Ramos (cell line): Measurements from ENCODE around the gene SLC6A8.

Experiments
- in situ Hi-C: fragments of 300-500 bp; cut with MboI; formaldehyde crosslinking; loops from one replicate; pipeline ENCODE4 v1.14.3; 2022; ENCODE audit warnings: low sequenced_read_pairs; ENCODE audit not compliant: unreplicated experiment

Gene SLC6A8

DNA sequence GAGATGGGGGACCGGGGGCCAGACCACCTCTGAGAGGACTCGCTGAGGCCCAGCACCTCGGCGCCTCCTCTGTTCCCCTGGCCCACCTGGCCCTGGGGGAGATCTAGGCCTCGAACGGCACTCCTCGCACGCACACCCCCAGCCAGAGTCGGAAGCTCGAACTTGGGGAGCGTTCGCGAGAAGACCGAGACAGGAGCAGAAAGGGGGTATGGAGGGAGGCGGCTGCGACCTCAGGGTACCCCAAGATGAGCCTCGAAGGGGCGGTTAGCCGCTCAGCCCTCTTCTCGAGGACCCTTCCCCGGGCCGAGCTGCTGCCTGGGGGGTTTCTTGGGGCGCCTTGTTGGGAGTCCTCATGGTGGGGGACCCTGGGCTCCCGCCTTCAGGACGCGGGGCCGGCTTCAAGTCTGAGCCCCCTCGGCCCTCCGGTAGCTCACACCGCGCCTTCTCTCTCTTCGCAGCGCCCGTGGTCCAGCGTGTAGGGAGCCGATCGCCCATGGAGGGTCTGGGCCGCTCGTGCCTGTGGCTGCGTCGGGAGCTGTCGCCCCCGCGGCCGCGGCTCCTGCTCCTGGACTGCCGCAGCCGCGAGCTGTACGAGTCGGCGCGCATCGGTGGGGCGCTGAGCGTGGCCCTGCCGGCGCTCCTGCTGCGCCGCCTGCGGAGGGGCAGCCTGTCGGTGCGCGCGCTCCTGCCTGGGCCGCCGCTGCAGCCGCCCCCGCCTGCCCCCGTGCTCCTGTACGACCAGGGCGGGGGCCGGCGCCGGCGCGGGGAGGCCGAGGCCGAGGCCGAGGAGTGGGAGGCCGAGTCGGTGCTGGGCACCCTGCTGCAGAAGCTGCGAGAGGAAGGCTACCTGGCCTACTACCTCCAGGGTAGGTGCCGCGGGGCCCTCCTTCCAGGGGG lies 40.0 kb upstream of the SLC6A8 start:
- in situ Hi-C loops: no loop called here

DNA sequence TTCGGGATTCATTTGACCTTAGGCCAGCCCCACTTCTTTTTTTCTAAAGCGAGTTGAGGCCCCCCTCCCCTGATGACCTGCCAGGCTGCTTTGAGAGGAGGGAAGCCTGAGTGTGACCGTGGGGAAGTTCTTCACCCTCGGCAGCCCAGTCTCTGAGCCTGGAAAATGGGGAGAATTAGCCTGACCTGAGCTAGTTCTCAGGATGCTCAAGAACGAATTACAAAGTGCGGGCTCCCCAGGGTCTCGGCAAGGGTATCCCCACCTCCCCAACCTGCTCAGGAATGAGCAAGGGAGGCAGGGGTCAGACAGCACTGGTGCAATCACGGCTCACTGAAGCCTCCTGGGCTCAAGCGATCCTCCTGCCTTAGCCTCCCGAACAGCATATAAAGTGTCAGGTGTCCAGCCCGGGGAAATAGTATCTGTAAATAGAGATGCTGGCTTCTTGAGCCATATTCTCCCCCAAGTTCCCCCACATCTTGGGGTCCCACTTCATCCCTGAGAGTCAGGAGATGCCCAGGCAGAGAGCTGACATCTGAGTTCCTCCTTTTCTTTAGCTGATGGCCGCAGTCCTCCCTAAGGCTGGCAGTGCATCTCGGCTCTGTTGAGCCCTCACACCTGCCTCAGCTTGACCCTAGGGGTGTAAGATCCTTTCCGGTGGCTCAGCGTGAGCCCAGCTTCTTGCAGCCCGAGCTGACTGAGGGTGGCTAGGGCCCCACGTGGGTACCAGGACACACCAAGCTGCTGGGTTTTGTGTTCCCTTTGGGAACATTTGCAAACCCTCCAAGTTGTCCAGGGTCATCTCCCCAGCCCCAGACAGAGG lies 39.2 kb upstream of the SLC6A8 start:
- in situ Hi-C loops: no loop called here

DNA sequence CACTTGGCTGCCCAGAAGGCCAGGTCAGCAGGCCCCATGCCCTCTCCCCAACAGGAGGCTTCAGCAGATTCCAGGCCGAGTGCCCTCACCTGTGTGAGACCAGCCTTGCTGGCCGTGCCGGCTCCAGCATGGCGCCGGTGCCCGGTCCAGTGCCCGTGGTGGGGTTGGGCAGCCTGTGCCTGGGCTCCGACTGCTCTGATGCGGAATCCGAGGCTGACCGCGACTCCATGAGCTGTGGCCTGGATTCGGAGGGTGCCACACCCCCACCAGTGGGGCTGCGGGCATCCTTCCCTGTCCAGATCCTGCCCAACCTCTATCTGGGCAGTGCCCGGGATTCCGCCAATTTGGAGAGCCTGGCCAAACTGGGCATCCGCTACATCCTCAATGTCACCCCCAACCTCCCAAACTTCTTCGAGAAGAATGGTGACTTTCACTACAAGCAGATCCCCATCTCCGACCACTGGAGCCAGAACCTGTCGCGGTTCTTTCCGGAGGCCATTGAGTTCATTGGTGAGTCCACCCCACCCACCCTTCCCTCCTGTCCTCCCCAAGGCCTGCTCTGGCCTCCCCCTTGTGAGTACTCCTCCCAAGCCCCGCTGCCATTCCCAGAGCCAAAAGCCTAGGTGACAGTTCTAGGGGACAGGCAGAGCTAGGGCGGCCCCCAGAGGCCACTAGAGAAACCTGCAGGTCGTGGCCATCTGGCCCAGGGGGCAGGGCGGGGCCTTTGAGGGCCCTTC lies 38.4 kb upstream of the SLC6A8 start:
- in situ Hi-C loops: no loop called here

DNA sequence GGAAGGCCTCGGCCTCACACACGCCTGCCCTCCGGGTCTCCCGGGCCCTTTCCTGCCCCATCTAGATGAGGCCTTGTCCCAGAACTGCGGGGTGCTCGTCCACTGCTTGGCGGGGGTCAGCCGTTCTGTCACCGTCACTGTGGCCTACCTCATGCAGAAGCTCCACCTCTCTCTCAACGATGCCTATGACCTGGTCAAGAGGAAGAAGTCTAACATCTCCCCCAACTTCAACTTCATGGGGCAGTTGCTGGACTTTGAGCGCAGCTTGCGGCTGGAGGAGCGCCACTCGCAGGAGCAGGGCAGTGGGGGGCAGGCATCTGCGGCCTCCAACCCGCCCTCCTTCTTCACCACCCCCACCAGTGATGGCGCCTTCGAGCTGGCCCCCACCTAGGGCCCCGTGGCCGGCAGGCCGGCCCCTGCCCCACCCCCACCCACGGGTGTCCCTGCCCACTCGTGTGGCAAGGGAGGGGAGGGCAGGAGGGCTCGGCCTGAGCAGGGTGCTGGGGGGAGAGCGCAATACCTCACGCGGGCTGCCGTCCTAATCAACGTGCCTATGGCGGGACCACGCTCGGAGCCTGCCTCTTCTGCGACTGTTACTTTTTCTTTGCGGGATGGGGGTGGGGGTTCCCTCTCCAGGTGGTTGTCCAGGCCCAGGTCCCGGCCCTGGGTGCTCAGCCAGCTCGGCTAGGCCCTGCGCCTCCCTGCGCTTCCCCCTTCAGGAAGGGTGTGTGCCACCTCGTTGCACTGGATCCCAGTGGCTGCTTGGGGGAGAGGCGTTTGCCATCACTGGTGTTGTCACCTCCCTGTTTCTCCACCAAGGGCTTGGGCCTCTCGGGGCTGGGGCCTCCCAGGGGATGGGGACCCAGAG lies 37.6 kb upstream of the SLC6A8 start:
- in situ Hi-C loops: no loop called here

DNA sequence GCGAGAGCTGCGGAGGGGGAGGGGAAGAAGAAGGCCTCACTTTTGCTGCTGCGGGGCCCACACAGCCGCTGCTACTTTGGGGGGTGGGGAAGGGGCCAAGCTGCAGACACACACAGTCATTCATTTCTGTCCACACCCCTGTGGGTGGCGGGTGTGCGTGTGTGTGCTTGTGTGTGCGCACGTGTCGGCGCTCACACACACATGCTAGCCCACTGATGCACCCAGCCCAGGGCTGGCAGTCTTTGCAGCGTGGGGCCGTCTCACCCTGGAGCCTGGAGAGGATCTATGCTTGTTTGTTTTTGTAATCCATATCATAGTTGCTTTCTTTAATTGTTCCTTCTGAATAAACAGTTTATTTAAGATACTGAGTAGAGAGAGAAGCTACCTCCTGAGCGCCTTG lies 36.8 kb upstream of the SLC6A8 start:
- in situ Hi-C loops: no loop called here

DNA sequence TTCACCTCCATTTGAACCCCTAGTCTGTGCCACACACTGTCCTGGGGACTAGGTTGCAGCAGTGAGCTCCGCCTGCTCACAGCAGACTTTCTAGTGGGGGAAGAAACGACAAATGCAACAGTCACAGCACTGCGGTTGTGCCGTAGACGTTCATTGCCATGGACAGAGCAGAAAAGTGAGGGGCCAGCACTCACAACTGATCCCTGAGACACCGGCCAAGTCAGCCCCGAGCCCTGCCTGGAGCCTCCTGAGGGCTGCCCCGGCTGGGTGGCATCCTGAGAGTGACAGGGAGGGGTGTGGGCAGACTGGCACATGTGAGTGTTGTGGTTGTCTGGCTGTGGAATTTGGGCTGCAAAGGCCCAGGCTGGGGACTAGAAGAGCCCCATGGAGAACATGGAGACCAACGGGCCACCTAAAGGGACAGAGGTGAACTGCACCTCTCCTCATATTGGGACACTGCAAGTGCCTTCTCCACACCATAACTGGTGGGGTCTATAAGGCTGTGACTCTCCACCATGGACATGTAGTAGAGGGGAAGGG lies 36.1 kb upstream of the SLC6A8 start:
- in situ Hi-C loops: no loop called here

DNA sequence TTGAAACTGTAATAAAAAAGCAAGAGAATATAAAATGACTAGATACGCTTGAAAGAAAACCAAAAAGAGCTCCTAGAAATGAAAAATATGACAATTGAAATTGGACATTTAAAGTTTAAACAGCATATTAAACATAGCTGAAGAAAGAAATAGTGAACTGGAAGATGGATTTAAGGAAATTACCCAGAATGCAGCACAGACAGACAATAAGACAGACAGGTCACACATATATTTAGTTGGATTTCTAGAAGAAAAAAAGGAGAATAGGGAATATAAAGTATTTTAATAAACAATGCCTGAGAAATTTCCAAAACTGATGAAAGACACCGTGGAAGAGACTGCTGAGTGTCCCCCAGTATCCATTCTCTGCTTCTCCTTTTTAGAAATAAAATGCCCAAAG lies 34.2 kb upstream of the SLC6A8 start:
- in situ Hi-C loops: no loop called here

DNA sequence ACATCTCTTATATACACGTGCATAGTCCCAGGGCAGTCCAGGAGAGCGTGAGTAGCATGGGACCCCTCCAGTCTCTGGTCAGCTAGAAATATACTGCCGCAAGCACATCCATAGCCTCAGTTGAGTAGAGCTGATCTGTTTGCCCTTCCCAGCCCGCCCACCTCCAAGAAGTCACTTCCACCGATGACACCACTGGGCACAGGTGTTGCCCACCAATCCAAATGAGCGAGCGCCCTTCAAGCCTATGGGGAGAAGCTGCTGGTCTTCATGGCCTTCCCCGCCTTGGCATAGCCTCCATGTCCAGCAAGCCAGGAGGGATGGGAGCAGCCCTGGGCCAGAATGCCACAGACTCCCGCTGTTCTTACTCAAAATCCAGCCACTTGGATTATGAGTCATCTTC lies 30.6 kb upstream of the SLC6A8 start:
- in situ Hi-C loops: no loop called here

DNA sequence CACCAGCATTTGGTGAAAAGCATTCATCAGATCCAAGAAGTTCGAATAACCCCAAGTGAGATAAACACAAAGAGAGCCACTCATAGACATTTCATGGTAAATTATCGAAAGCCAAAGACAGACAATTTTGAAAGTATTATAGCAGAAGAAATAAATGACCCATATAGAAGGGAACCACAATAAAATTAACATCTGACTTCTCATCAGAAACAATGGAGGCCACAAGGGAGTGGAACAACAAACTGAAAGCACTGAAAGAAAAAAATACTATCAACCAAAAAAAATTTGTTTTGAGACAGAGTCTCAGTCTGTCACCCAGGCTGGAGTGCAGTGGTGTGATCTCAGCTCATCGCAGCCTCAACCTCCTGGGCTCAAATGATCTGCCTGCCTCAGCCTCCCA lies 28.5 kb upstream of the SLC6A8 start:
- in situ Hi-C loops: no loop called here

DNA sequence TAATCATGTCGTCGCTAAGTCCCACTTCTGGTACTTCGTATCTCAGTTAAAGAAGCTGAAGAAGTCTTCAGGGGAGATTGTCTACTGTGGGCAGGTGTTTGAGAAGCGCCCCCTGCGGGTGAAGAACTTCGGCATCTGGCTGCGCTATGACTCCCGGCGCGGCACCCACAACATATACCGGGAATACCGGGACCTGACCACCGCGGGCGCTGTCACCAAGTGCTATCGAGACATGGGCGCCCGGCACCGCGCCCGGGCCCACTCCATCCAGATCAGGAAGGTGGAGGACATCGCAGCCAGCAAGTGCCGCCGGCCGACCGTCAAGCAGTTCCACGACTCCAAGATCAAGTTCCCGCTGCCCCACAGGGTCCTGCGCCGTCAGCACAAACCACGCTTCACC lies 25.5 kb upstream of the SLC6A8 start:
- in situ Hi-C loops: loop anchor here (10.0 kb wide), 1 partner anchor 717 kb away; no protein-coding TSS in a partner anchor

DNA sequence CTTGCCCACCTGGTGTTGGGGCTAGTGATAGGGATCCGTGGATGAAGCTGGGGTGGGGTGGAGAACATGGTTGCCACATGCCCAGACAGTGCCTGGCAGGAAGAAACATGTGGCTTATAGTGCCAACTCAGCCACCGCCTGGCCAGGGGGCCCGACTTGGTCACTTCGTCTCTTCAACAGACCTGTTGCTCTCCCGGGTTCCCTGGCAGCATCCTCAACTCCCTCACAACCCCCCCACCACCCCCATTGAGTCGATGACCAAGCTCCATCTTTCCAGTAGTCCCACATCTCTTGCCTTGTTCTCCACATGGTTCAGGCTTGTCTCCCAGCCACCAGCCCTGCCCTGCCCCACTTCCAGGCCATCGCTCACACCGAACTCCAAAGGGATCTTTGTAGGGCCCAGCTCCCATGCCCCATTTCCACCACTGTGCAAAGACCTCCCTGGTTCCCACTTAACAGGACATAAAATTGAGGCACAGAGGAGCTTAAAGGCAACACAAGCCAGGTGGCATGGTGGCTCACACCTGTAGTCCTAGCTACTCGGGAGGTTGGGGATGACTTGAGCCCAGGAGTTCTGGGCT lies 21.9 kb upstream of the SLC6A8 start:
- in situ Hi-C loops: loop anchor here (10.0 kb wide), 1 partner anchor 721 kb away; no protein-coding TSS in a partner anchor

DNA sequence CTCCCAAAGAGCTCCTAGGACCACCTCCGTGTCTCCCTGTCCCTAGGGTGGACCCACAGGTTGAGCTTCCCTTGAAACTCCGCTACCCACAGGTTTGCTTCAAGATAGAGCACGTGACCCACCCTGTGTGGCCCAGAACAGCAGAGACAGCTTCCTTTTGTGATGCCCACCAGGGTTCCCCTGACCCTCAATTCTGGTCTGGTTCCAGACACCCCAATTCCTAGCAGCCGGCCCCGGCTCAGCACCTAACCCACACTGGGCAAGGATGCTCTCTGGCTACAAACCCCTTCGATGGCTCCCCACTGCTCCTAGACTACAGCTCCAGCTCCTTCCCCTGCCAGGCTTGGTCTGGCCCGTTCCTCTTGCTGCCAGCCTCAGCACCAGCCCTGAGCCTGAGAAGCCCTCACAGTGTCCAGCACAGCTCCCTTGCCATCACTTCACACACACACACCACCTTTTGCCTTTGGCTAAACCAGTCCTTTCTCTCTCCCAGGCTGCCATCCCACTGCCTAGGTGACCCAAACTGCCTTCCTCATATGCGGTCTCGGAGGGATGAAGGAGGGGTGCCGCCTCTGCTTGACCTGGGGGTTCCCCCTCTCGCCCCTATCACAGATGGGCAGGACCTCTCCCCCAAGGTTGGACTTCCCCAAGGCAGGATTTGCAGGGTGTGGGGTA lies 20.3 kb upstream of the SLC6A8 start:
- in situ Hi-C loops: loop anchor here (10.0 kb wide), 1 partner anchor 723 kb away; no protein-coding TSS in a partner anchor

DNA sequence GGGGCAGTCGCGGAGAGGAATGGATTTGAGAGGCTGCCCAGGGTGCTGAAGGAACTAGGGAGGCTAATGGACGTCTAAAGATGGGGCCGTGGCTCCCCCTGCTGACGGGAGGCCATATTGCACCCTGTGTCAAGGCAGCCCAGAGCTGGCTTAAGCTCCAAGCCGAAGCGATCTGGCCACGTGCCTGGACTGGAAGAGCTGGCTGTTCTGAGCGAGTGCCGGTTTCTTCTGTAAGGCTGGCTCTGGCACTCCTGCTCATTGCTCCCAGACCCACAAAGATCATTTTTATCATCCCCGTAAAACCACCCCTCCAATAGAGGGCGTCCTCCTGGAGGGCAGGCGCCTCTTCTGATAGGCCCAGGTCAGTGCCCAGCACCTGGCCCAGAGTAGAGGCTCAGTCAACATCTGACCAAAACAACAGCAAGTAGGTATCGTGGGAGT lies 19.8 kb upstream of the SLC6A8 start:
- in situ Hi-C loops: loop anchor here (10.0 kb wide), 1 partner anchor 723 kb away; no protein-coding TSS in a partner anchor

DNA sequence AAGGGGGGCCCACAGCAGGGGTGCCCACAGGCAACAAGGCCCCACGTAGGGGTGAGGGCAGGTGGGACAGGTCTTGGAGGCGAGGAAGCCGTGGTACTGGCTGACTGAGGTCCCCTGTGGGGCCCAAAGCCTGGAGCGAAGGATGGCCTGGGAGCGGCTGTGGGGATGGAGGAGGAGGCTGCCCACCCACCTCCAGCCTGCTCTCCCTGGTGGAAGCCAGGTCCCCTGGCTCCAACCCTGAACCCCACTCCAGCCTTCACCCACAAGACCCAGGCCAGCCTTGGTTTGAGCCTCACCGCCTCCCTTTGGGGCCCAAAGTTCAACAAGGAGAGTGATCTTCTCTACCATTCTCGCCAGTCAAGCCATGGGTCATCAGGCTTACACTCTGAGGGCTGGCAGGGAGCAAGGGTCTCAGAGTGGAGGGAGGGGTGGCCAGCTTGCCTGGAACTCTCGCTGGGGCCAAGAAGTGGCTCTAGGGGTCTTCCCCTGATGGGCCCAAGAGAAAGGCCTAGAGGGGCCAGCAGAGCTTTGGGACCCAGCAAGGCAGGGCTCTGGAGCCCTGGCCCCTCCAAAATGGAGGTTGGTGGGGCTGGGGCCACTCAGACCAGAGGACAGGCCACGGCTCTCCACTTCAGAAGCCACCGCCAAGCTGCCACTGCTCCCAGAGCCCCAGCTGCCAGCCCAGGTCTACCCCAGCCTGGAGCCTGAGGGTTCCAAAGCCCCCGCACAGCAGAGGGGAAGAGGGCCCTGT lies 19.1 kb upstream of the SLC6A8 start:
- in situ Hi-C loops: loop anchor here (10.0 kb wide), 1 partner anchor 724 kb away; no protein-coding TSS in a partner anchor

DNA sequence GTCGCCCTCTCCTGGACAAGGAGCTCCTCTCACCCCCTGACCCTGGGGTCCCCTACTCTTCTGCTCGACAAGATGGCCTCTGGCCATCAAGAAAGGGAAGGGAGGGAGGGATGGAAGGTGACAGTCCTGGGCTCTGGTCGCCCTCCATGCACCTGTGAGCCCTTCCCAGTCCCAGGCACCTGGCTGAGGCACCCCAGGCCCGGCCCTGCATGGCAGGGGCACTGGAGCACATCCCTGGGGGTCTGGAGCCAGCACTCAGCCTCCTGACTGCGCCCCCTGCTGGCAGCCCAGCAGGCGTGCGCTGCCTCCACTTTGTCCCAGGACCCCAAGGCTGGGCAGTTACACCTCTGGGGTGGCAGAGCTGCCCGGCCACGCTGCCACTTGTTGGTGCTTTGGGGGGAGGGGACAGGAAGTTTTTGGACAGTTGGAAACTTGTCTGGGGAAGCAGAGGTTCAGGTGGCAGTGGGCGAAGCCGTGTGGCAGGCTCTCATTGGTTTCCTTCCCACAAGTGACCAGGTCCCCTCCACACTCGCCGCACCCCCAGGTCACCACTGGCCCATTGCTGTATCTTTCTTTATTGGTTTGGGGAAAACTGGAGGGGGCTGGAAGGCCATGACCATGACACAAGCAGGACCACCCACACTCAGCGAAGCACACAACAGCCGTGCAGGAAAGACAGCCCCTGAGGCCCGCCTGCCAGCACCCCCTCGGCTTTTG lies 18.4 kb upstream of the SLC6A8 start:
- in situ Hi-C loops: loop anchor here (10.0 kb wide), 1 partner anchor 725 kb away; no protein-coding TSS in a partner anchor

DNA sequence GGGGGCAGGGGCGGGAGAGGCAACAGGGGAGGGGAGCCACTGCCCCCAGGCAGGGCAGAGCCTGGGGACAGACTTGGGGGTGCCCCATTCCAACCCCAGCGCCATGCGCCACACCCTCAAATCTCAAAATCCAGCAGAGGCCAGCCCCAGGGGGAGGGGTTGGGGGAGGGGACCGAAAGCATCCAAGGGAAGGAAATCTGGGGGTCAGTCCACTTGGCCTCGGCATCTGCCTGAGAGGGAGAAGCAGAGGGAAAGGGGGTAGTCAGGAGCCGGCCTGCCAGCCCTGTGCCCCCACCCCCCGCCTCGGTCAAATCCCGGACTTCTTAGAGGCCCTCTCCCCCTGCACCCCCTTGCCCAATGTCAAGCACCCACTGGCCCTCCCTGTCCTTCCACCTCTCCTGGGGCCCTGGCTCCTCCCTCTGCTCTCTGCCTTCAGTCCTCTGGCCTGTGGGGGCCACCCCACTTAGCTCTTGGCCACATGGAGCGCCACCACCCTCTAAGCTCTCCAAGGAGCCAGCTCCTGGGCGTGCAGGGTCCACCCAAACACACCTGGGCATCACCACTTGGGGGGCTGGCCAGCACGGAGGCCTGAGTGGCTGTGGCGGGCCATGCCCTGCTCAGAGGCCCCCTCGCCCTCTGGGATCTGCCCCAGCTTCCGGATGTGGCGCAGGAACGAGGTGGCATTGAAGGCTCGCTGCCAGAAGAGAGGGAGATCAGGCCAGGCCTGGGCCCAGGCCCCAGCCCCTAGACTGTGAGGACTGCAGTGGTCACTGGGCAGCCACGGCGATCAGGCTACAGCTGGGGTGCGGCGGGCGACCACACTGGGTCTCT lies 17.6 kb upstream of the SLC6A8 start:
- in situ Hi-C loops: loop anchor here (5.0 to 10.0 kb wide), 2 partner anchors 128 to 725 kb away; no protein-coding TSS in a partner anchor
